NCI-H2196 treated with DMSO at 0.1 percent for 48 hours (cell line): Measurements from ENCODE around the gene SPSB1.

Source experiments
- DNase-seq: peaks from one replicate; lab custom pipeline; 2025; ENCODE audit not compliant: unreplicated experiment; lab: John Stamatoyannopoulos, UW

The SPSB1 gene

GRCh38 chr1:9258629-9259028 is 34.1 kb upstream of the SPSB1 start:
- DNase-seq = no peak

DNA sequence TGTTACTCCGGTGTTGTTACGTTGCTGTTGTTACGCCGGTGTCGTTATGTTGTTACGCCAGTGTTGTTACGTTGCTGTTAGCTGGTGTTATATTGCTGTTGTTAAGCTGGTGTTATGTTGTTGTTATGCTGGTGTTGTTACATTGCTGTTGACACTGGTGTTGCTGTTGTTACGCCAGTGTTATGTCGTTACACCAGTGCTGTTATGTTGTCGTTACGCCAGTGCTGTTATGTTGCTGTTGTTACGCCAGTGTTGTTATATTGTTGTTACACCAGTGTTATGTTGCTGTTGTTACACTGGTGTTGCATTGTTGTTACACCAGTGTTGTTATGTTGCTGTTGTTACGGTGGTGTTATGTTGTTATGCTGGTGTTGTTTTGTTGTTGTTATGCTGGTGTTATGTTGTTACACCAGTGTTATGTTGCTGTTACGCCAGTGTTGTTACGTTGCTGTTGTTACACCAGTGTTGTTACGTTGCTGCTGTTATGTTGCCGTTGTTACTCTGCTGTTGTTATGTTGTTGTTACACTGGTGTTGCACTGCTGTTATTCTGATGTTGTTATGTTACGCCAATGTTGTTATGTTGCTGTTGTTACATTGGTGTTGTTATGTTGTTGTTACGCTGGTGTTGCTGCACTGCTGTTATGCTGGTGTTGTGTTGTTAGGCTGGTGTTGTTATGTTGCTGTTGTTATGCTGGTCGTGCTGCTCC is 32.5 kb upstream of the SPSB1 start:
- DNase-seq = no peak

DNA sequence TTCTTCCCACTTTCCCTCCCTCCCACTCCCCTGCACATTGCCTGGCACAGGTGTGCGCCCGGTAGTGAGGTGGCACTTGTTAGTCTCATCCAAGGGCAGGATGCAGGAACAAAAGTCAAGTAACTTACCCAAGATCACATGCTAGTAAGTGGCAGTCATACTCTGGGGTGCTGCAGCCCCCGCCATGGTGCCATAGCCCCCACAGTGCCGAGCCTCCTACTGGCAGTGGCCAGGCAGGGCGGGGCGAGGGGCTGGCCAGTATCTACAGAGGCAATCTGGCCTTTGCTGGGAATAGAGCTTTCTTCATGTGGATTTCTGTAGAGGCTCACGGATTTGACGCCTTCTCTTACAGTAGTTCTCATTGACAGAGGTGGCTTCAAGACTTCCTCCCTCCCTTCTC is 31.2 kb upstream of the SPSB1 start:
- DNase-seq = no peak

- no peak for DNase-seq
Measured at GRCh38 chr1:9262096-9262986, 30.4 kb upstream of the SPSB1 start.

- no peak for DNase-seq
Measured at GRCh38 chr1:9263276-9263855, 29.3 kb upstream of the SPSB1 start.

GRCh38 chr1:9263984-9264872 is 28.5 kb upstream of the SPSB1 start:
- no peak for DNase-seq

DNA sequence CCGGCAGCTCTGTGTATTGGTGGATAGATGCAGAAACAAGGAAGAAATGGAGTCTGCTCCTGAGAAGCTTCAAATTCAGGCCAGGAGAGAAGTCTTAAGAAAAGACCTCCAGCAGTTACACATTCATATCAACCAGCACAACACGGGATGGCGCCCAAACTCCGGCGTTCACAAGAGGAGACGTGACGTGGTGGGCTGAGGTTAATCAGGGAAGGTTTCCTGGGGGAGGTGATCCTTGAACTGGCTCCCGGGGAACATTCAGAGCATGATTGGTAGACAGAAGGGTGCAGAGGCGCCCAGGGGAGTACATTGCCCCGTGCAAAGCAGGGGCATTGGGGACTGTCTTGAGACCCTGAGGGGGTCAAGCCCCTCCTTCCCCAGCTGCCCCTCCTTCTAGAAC is 27.7 kb upstream of the SPSB1 start:
- no peak for DNase-seq

GRCh38 chr1:9265968-9266367 is 26.7 kb upstream of the SPSB1 start:
- no peak for DNase-seq

GRCh38 chr1:9267352-9267686 is 25.4 kb upstream of the SPSB1 start:
- no peak for DNase-seq

DNA sequence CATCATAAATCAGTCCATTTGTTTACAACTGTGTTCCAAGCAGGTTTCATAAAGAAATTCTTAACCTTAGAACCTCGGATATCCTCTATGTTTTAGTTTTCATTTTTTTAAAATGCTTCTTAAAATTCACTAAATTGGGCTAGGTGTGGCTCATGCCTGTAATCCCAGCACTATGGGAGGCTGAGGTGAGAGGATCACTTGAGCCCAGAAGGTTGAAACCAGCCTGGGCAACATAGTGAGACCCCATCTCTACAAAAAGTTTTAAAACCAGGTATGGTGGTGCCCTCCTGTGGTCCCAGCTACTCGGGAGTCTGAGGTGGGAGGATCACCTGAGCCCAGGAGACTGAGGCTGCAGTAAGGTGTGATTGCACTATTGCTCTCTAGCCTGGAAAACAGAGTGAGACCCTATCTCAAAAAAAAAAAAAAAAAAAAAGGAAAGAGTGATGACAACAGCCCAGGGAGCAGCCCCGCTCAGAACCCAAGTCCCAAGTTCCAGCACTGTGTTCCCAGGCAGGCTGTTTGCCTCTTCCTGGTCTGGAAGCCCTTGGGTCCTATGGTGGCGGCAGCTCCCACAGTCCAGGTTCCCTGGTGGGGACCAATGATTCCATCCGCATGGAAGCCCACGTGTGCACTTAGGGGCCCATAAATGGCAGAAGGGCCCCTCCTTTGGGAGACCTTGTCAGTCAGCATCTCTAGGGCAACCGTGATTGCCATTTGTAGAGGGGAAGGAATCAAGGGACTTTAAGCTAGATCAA is 24.7 kb upstream of the SPSB1 start:
- DNase-seq = no peak

GRCh38 chr1:9269078-9269501 is 23.6 kb upstream of the SPSB1 start:
- no peak for DNase-seq

- no peak for DNase-seq
Measured at GRCh38 chr1:9269721-9270120, 23.0 kb upstream of the SPSB1 start.

DNA sequence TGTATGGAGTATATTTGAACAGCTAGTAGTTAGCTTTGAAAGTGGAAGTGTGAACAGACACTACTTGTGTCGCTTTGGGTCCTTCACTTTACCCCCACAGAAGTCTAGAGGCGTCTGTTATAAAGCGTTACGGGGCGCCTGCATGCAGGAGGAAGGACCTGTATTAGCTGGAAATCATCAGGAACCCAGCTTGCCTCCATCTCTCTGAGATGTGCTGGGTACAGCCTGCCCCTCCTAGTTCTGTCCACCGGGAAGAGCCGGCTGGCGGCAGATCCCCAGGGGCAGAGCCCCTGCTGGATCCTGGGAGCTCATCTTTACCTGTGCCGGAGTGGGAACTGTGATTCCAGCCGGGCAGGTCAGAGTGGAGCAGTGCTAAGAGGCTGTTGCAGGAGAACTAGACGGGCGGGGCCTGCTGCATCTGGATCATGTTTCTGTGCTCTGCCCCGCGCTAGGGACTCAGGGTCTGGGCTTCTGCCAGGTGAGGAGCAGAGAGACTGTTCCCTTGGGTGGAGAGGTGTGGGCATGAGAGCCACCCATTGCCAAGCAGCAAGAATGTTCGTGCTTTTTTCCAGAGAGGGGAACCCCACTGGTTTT is 22.3 kb upstream of the SPSB1 start:
- no peak for DNase-seq

DNA sequence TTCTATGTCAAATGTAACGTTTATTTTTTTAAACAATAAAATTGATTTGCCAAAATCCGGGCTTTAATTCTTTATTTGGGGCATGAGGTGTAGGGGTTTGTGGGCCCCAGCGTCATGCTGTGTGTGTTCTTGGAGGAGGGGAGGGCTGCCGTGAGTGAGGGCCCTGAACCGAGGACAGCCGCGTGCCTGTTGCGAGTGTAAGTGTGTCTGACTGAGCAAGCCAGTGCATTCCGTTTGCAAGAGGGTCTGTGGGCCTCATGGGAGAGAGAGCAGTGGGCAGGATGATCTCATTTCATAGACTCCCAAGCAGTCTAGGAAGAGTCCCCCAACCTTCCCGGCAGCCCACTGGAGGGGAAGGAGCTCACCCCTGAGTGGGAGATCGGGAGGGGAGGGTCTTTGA is 21.4 kb upstream of the SPSB1 start:
- DNase-seq = no peak

DNA sequence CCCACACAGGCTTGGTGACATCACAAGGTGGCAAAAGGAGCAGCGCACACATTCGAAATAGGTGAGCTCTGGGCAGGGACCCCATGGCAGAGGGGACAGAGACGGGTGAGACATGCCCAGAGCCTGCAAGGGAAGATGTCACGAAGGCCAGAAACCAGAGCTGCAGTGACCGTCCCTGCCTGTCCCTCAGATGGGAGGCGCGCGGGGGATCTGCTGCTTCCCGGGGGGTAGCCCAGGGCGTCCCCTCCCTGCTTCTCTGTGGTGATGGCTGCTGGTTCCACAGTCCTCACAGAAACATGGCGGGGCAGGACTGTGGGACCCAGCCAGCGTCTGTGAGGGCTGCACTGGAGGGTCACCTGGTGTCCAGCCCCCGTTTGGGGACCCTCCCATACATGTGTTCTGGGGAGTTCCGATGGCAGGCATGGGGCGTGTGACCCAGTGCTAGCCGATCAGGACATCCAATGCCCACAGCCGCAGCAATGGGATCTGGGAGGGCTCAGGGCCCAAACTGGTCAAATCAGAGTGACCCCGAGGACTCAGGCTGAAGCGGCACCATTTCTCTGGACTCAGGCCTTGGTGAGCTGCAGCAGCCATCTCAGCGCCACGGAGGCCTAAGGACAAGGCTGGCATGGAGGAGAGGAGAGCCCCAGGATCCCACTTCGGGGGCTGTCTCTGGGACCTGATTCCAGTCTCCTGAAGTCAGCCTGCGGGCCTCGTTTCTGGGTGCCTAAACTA is 20.7 kb upstream of the SPSB1 start:
- no peak for DNase-seq

- DNase-seq = no peak
Measured at GRCh38 chr1:9273177-9273576, 19.5 kb upstream of the SPSB1 start.

- DNase-seq = no peak
Measured at GRCh38 chr1:9275161-9275560, 17.5 kb upstream of the SPSB1 start.

GRCh38 chr1:9275567-9276034 is 17.1 kb upstream of the SPSB1 start:
- no peak for DNase-seq

GRCh38 chr1:9278116-9278515 is 14.6 kb upstream of the SPSB1 start:
- DNase-seq = no peak
